ENCODE results near the gene FAM241B. TPM values are rescaled to one million over a fixed set of nuclear protein-coding genes. Genes with fewer than 3 reads are reported as not detected.

Gene FAM241B
- total and polyA plus RNA-seq, 10 donors: 0.77 to 3.2 (median 1.8) TPM

DNA sequence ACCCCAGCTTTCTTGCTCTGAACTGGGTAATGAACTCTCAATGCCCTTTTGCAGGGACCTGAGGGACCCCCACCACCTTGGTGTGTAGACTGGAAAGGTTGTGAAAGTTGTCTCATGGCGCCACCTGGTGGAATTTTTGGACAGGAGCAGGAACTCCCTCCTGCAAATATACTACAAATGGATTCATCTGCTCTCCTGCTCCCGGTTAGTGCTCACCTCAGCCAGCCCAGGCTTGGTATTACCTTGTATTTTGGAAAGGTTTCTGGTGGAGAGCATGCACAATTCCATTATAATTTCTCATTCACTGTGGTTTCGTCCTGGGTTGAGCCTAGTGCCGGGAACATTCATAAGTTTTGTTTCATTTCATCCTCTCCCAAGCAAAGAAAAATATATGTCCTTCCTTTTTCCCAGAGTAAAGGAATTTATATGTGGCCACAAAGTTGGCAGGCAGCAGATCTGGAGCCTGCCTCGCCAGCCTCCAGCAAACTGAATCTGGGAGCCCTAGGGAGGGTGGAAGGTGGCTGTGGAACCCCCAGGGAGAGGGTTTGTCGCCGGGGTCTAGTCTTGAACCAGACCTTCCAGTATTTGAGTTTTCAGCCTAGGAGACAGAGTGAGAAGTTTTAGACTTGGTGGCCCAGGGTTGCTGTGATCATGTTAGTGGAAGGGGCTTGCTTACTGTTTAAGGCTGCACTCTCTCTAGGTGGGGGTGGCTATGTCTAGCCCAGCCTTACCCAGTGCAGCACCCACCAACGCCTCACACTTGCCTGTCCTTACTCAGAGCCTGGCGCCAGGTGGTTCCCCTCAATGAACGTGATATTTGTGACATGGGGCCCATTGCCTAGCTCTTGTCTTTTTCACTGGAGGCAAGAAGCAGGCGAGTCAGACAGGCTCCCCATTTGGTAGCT lies 9.5 kb downstream of the FAM241B start:
- Histone ChIP-seq H3K27me3 (replicated peaks in 1 of 7) (peaks cover 0 to 45% (median 0%) of the 10 kb centered on the region in 7 donors), H3K4me3 (no peak overlapping the region), H3K36me3 (no peaks in the 10 kb centered on the region), H3K4me1 (peaks cover 0 to 3% (median 0%) of the 10 kb centered on the region in 6 donors), H3K27ac (no peak overlapping the region), H3K9me3 (no peaks in the 10 kb centered on the region)
- intact Hi-C loops (cut with DNase I; ENCODE audit: low total_unique reads): loop anchor here (2.0 to 10.0 kb wide), 3 partner anchors 125 to 275 kb away; no protein-coding TSS in a partner anchor
- WGBS, 5 donors: 46 to 51% (median 49%) methylated on average over 11 of the region's 11 CpGs
- TF ChIP-seq POLR2AphosphoS5 (IDR thresholded peaks at IDR 0.05): no peak
- TF ChIP-seq, protein P1, sequence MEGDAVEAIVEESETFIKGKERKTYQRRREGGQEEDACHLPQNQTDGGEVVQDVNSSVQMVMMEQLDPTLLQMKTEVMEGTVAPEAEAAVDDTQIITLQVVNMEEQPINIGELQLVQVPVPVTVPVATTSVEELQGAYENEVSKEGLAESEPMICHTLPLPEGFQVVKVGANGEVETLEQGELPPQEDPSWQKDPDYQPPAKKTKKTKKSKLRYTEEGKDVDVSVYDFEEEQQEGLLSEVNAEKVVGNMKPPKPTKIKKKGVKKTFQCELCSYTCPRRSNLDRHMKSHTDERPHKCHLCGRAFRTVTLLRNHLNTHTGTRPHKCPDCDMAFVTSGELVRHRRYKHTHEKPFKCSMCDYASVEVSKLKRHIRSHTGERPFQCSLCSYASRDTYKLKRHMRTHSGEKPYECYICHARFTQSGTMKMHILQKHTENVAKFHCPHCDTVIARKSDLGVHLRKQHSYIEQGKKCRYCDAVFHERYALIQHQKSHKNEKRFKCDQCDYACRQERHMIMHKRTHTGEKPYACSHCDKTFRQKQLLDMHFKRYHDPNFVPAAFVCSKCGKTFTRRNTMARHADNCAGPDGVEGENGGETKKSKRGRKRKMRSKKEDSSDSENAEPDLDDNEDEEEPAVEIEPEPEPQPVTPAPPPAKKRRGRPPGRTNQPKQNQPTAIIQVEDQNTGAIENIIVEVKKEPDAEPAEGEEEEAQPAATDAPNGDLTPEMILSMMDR (IDR thresholded peaks at IDR 0.05 in 8 of 11, conservative IDR thresholded peaks at IDR 0.05 in 3 of 11): peak; percentile 34 to 87 (median 82)
- DNase-seq: peak; percentile 79

DNA sequence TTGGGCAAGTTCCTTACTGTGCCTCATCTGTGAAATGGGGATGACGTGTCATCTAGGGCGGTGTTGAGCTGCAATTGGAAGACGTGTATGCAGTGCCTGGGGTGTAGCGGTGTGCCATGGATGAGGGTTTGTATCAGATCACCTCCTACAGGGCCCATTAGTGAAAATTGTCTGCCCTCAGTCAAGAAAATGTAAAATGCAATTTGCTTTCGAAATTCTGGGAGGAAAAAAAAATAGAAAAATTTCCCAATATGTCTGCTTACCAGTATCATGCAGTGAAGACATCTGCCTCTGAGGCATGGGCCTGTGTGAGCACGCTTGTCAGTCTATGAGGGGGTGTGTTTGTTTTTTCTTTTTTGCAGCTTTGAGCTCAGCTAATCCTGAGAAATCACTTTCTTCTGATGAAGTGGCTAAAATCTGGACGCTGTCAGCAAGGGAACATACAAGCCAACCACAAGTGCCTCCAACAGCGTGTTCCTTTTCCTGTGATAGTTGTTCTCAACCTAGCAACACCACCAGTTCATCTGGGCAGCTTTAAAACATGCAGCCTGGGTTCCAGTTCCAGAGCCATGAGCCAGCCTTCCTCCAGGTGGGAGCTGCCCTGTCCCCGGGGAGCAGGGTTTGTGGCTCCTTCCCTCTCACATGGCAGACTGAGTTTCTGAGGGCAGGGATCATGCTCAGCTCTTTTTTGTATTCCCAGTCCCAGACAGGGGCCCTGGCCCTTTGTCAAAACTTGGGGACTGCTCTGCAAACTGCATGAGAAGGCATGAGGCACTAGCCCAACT lies 10.3 kb downstream of the FAM241B start:
- Histone ChIP-seq H3K4me3 (no peak overlapping the region), H3K36me3 (no peaks in the 10 kb centered on the region), H3K27me3 (replicated peaks in 1 of 7) (peaks cover 0 to 51% (median 0%) of the 10 kb centered on the region in 7 donors), H3K4me1 (peaks cover 0 to 3% (median 0%) of the 10 kb centered on the region in 6 donors), H3K27ac (no peak overlapping the region), H3K9me3 (no peaks in the 10 kb centered on the region)
- peak; percentile 33 for DNase-seq
- intact Hi-C loops (cut with DNase I; ENCODE audit: low total_unique reads): loop anchor here (10.0 kb wide), 2 partner anchors 216 to 274 kb away; no protein-coding TSS in a partner anchor
- TF ChIP-seq POLR2A (IDR thresholded peaks at IDR 0.05): no peak
- TF ChIP-seq POLR2AphosphoS5 (IDR thresholded peaks at IDR 0.05): no peak
- TF ChIP-seq, protein P1 (IDR thresholded peaks at IDR 0.05 in 8 of 11, conservative IDR thresholded peaks at IDR 0.05 in 3 of 11): no peak
- WGBS, 5 donors: 59 to 70% (median 63%) methylated on average over 9 of the region's 9 CpGs

DNA sequence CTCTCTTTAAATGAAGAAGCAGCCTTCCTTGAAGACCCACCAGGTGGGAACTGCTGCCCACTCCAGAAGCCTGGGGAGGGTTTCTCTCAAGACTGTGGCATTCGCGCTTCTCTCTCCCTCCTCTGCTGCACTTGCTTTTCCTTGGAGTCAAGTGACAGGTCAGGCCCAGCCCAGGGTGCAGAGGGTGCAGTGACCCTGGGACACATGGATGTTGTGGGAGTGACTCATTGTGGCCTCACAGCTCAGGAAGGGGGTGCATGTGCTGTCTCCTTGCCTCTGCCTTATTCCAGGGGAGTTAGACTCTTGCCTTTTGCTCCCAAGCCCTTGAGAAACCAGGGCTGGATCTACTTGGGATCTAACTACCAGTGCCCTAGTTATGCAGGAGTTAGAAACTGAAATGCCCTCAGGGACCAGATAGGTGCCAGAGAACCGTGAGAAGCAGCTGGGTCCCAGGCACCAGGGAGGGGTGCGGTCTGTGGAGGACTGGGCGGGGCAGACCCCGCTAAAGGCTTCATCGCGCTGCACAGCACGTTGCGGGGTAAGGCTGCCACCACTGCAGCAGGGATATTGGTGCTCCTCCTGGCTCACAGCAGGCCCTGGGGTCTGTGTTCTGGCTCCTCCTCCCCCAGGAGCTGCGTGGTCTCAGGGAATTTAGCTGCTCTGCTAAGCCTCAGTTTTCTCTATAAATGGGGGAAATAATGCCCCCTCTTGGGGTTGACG lies 11.4 kb downstream of the FAM241B start:
- H3K36me3 ChIP-seq: no peaks in the 10 kb centered on the region

More for the DNA sequence above, 11.4 kb downstream of the FAM241B start:
- DNase-seq: peak; percentile 52
- no peak overlapping the region for H3K4me3 ChIP-seq
- peaks cover 0 to 3% (median 0%) of the 10 kb centered on the region in 6 donors for H3K4me1 ChIP-seq
- WGBS, 5 donors: 55 to 82% (median 77%) methylated on average over 5 to 12 of the region's 12 CpGs
- intact Hi-C loops (cut with DNase I; ENCODE audit: low total_unique reads): loop anchor here (10.0 kb wide), 2 partner anchors 217 to 273 kb away; no protein-coding TSS in a partner anchor
- TF ChIP-seq POLR2AphosphoS5 (IDR thresholded peaks at IDR 0.05) (no peak), POLR2A (IDR thresholded peaks at IDR 0.05) (no peak)
- TF ChIP-seq, protein P1 (IDR thresholded peaks at IDR 0.05 in 8 of 11, conservative IDR thresholded peaks at IDR 0.05 in 3 of 11): no peak
- no peaks in the 10 kb centered on the region for H3K9me3 ChIP-seq
- peaks cover 0 to 51% (median 0%) of the 10 kb centered on the region in 7 donors for H3K27me3 ChIP-seq (replicated peaks in 1 of 7)
- no peak overlapping the region for H3K27ac ChIP-seq

Measured in spleen (tissue), 11 donors.